ENCODE data around the gene RNF220. TPM values are rescaled to one million over a fixed set of nuclear protein-coding genes. Genes with fewer than 3 reads are reported as not detected.

The RNF220 gene
- polyA plus RNA-seq, 1 donor (not counting 4 experiments of a cell fraction or from before 2014, with no cell fraction given), result 42.7 TPM

DNA sequence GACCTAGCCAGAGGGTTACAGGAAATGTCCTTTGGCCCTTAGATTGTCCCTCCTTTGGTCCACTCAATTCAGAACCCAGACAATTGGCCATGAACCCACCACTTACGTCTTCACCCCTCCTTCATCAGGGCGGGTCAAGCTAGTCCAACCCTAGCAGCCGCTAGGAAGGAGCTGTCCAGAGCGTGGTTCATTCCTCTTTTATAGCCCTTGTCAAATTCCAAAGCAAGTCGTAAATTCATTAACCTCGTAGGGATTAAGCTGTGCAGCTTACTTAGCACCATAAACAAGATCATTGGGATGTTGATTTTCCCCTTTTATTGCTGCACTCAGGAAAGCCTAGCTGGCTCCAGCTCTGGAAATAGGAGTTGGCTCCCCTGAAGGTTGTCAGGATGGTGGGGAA, 179.1 kb downstream of the RNF220 start:
- TF ChIP-seq EZH2 (IDR thresholded peaks at IDR 0.05; ENCODE audit: low read length) (no peak), CTCF (optimal IDR thresholded peaks at IDR 0.05 in 1 of 3, IDR thresholded peaks at IDR 0.05 in 1 of 3, conservative IDR thresholded peaks at IDR 0.05 in 1 of 3; ENCODE audit: extremely low read depth in 1 of 3, insufficient read depth in 2 of 3, low read length in 3 of 3) (no peak)
- FAIRE-seq (no peak), DNase-seq (ENCODE audit: low read depth, low spot score) (no peak)
- Histone ChIP-seq H3K27me3 (ENCODE audit: control insufficient read depth, extremely low read depth, insufficient read depth, low read length) (peaks cover 19% of the 10 kb centered on the region), H2AFZ (ENCODE audit: control insufficient read depth, low read length) (no peak overlapping the region), H4K20me1 (ENCODE audit: control insufficient read depth, extremely low read depth, insufficient read depth, low read length) (no peaks in the 10 kb centered on the region), H3K4me2 (ENCODE audit: control insufficient read depth, extremely low read depth, insufficient read depth, low read depth, low read length) (no peak overlapping the region), H3K9ac (ENCODE audit: control insufficient read depth, extremely low read depth, insufficient read depth, low read length) (no peak overlapping the region), H3K27ac (ENCODE audit: control insufficient read depth, insufficient read depth, low read length) (no peak overlapping the region), H3K9me1 (ENCODE audit: control insufficient read depth, extremely low read depth, insufficient read depth, low read length) (no peaks in the 10 kb centered on the region), H3K36me3 (ENCODE audit: control insufficient read depth in 2 of 2, extremely low read depth in 1 of 2, insufficient read depth in 2 of 2, low read length in 2 of 2) (no peaks in the 10 kb centered on the region), H3K4me1 (ENCODE audit: control insufficient read depth, extremely low read depth, insufficient read depth, low read length) (no peaks in the 10 kb centered on the region), H3K9me3 (ENCODE audit: control insufficient read depth, low read depth, low read length) (no peaks in the 10 kb centered on the region), H3K79me2 (ENCODE audit: control insufficient read depth, insufficient read depth, low read length) (no peaks in the 10 kb centered on the region), H3K4me3 (ENCODE audit: control insufficient read depth in 2 of 3, extremely low read depth in 1 of 3, insufficient read depth in 2 of 3, low read depth in 1 of 3, low read length in 3 of 3) (no peak overlapping the region)
- dilution Hi-C loops (cut with MboI; ENCODE audit: extremely low pct_ligation_motif_present, low sequenced_read_pairs), result no loop called here

- Histone ChIP-seq H3K9me1 (ENCODE audit: control insufficient read depth, extremely low read depth, insufficient read depth, low read length) (no peaks in the 10 kb centered on the region), H3K9ac (ENCODE audit: control insufficient read depth, extremely low read depth, insufficient read depth, low read length) (no peak overlapping the region), H3K36me3 (ENCODE audit: control insufficient read depth in 2 of 2, extremely low read depth in 1 of 2, insufficient read depth in 2 of 2, low read length in 2 of 2) (no peaks in the 10 kb centered on the region), H3K4me2 (ENCODE audit: control insufficient read depth, extremely low read depth, insufficient read depth, low read depth, low read length) (no peak overlapping the region), H3K4me3 (ENCODE audit: control insufficient read depth in 2 of 3, extremely low read depth in 1 of 3, insufficient read depth in 2 of 3, low read depth in 1 of 3, low read length in 3 of 3) (no peak overlapping the region), H3K79me2 (ENCODE audit: control insufficient read depth, insufficient read depth, low read length) (no peaks in the 10 kb centered on the region), H3K4me1 (ENCODE audit: control insufficient read depth, extremely low read depth, insufficient read depth, low read length) (no peaks in the 10 kb centered on the region), H4K20me1 (ENCODE audit: control insufficient read depth, extremely low read depth, insufficient read depth, low read length) (no peaks in the 10 kb centered on the region), H3K27me3 (ENCODE audit: control insufficient read depth, extremely low read depth, insufficient read depth, low read length) (peaks cover 19% of the 10 kb centered on the region), H3K27ac (ENCODE audit: control insufficient read depth, insufficient read depth, low read length) (no peak overlapping the region), H2AFZ (ENCODE audit: control insufficient read depth, low read length) (no peak overlapping the region), H3K9me3 (ENCODE audit: control insufficient read depth, low read depth, low read length) (no peaks in the 10 kb centered on the region)
- no peak for FAIRE-seq
- no peak for DNase-seq (ENCODE audit: low read depth, low spot score)
- TF ChIP-seq EZH2 (IDR thresholded peaks at IDR 0.05; ENCODE audit: low read length) (no peak), CTCF (optimal IDR thresholded peaks at IDR 0.05 in 1 of 3, IDR thresholded peaks at IDR 0.05 in 1 of 3, conservative IDR thresholded peaks at IDR 0.05 in 1 of 3; ENCODE audit: extremely low read depth in 1 of 3, insufficient read depth in 2 of 3, low read length in 3 of 3) (no peak)
- dilution Hi-C loops (cut with MboI; ENCODE audit: extremely low pct_ligation_motif_present, low sequenced_read_pairs), result no loop called here
Observed at GRCh38 chr1:44585315-44585920, 180.4 kb downstream of the RNF220 start.
